OCI-LY1 (cell line): ENCODE measurements around the gene FPR2.

ENCODE experiments used
- H2AFZ ChIP-seq: fragments of 200-600 bp; sonication (generic), shearing (Covaris generic); 2 replicates; pipeline ENCODE4 v1.6.0; 2014; ENCODE audit warnings: antibody characterized with exemption, mild to moderate bottlenecking, low read length
- H3F3A ChIP-seq: fragments of 200-600 bp; sonication (generic), shearing (Covaris generic); 2 replicates; pipeline ENCODE4 v1.6.0; 2014; ENCODE audit warnings: mild to moderate bottlenecking, antibody characterized with exemption, low read length, moderate library complexity; ENCODE audit not compliant: insufficient read depth
- H3K27ac ChIP-seq: fragments of 200-600 bp; sonication (generic); 2 replicates; pipeline ENCODE4 v1.5.1; 2014; ENCODE audit warnings: low read length, mixed run types, mild to moderate bottlenecking, low read depth; ENCODE audit not compliant: poor library complexity, severe bottlenecking
- H3K27me3 ChIP-seq: fragments of 200-600 bp; sonication (generic); 2 replicates; pipeline ENCODE4 v1.6.0; 2014; ENCODE audit warnings: antibody characterized with exemption, mild to moderate bottlenecking, low read length, moderate library complexity; ENCODE audit not compliant: insufficient read depth
- H3K36me3 ChIP-seq: fragments of 200-600 bp; sonication (generic); 2 replicates; pipeline ENCODE4 v1.6.1; 2014; ENCODE audit warnings: mild to moderate bottlenecking, antibody characterized with exemption, low read length, moderate library complexity, mixed read lengths; ENCODE audit not compliant: insufficient read depth
- H3K4me1 ChIP-seq: fragments of 200-600 bp; sonication (generic); 2 replicates; pipeline ENCODE4 v1.5.1; 2014; ENCODE audit warnings: mild to moderate bottlenecking, low read length, moderate library complexity; ENCODE audit not compliant: insufficient read depth, severe bottlenecking
- H3K4me2 ChIP-seq: fragments of 200-600 bp; sonication (generic), shearing (Covaris generic); 2 replicates; pipeline ENCODE4 v1.6.1; 2014; ENCODE audit warnings: low read length
- H3K4me3 ChIP-seq: fragments of 200-600 bp; sonication (generic); 2 replicates; pipeline ENCODE4 v1.5.1; 2014; ENCODE audit warnings: low read length, low read depth, mild to moderate bottlenecking, mixed read lengths; ENCODE audit not compliant: poor library complexity, severe bottlenecking
- H3K79me2 ChIP-seq: fragments of 200-600 bp; shearing (Covaris generic); 2 replicates; pipeline ENCODE4 v1.6.1; 2016; ENCODE audit warnings: mixed run types, low read length, mixed read lengths; ENCODE audit not compliant: insufficient read depth
- H3K9ac ChIP-seq: fragments of 200-600 bp; sonication (generic), shearing (Covaris generic); 2 replicates; pipeline ENCODE4 v1.6.1; 2014; ENCODE audit warnings: mild to moderate bottlenecking, low read length, mixed read lengths
- H3K9me2 ChIP-seq: fragments of 200-600 bp; sonication (generic), shearing (Covaris generic); 2 replicates; pipeline ENCODE4 v1.6.1; 2014; ENCODE audit warnings: low read depth, mild to moderate bottlenecking, low read length, mixed read lengths
- H3K9me3 ChIP-seq: fragments of 200-600 bp; shearing (Covaris generic); 2 replicates; pipeline ENCODE4 v1.6.1; 2014; ENCODE audit warnings: low read length, mixed read lengths
- H4K20me1 ChIP-seq: fragments of 200-600 bp; sonication (generic), shearing (Covaris generic); 2 replicates; pipeline ENCODE4 v1.6.0; 2016; ENCODE audit warnings: mild to moderate bottlenecking, low read length; ENCODE audit not compliant: insufficient read depth
- CTCF ChIP-seq: fragments of 200-600 bp; sonication (generic), shearing (Covaris generic); IDR thresholded peaks from 2 replicates; pipeline ENCODE4 v1.5.1; 2017; ENCODE audit warnings: mild to moderate bottlenecking, antibody characterized with exemption, low read length, moderate library complexity, mixed read lengths
- EZH2 ChIP-seq: fragments of 200-600 bp; sonication (generic), shearing (Covaris generic); IDR thresholded peaks from 2 replicates; pipeline ENCODE4 v1.8.0; 2017; ENCODE audit warnings: borderline replicate concordance, mixed run types, mild to moderate bottlenecking, antibody characterized with exemption, low read length, moderate library complexity, mixed read lengths

The FPR2 gene

GRCh38 chr19:51750400-51751094 lies 10.4 kb upstream of the FPR2 start:
- Histone ChIP-seq H3K36me3 (no peaks in the 10 kb centered on the region), H3K79me2 (no peaks in the 10 kb centered on the region), H2AFZ (no peak overlapping the region), H3K4me1 (no peaks in the 10 kb centered on the region), H4K20me1 (no peaks in the 10 kb centered on the region), H3K27ac (no peak overlapping the region), H3K27me3 (no peaks in the 10 kb centered on the region), H3K9ac (no peak overlapping the region), H3K4me3 (no peak overlapping the region), H3K9me2 (no peaks in the 10 kb centered on the region), H3F3A (no peaks in the 10 kb centered on the region), H3K4me2 (no peak overlapping the region), H3K9me3 (no peaks in the 10 kb centered on the region)
- no peak for TF ChIP-seq EZH2
- no peak for TF ChIP-seq CTCF

- Histone ChIP-seq H3K27ac (no peak within 1 kb of the TSS), H3K79me2 (no peaks in the 10 kb centered on the region), H3K4me1 (no peaks in the 10 kb centered on the region), H3K9me2 (no peaks in the 10 kb centered on the region), H3K27me3 (no peaks in the 10 kb centered on the region), H3K9me3 (no peaks in the 10 kb centered on the region), H3K4me2 (no peak within 1 kb of the TSS), H4K20me1 (no peaks in the 10 kb centered on the region), H3K9ac (no peak within 1 kb of the TSS), H3K36me3 (no peaks in the 10 kb centered on the region), H3F3A (no peaks in the 10 kb centered on the region), H3K4me3 (no peak within 1 kb of the TSS), H2AFZ (no peak within 1 kb of the TSS)
- TF ChIP-seq EZH2 = no peak
- no peak for TF ChIP-seq CTCF
Observed at GRCh38 chr19:51751655-51752054, 9.3 kb upstream of the FPR2 start, which contains the start of gene FPR1. Gene FPR1, minus strand, starts transcription at chr19:51751878. Its CDS starts 4,884 bp downstream, at chr19:51746994.

GRCh38 chr19:51754109-51754508 lies 6.9 kb upstream of the FPR2 start:
- no peak overlapping the region for H2AFZ ChIP-seq
- H3K4me2 ChIP-seq = no peak overlapping the region
- H3F3A ChIP-seq = no peaks in the 10 kb centered on the region
- no peak overlapping the region for H3K4me3 ChIP-seq
- no peaks in the 10 kb centered on the region for H3K9me2 ChIP-seq
- H3K27me3 ChIP-seq = no peaks in the 10 kb centered on the region
- H4K20me1 ChIP-seq = no peaks in the 10 kb centered on the region
- H3K4me1 ChIP-seq = no peaks in the 10 kb centered on the region
- no peaks in the 10 kb centered on the region for H3K36me3 ChIP-seq
- H3K9me3 ChIP-seq = no peaks in the 10 kb centered on the region
- no peak overlapping the region for H3K27ac ChIP-seq
- TF ChIP-seq CTCF (no peak), EZH2 (no peak)
- H3K9ac ChIP-seq = no peak overlapping the region
- H3K79me2 ChIP-seq = no peaks in the 10 kb centered on the region
